HEK293T (cell line): Measurements from ENCODE around the gene TMEM135.

Experiments used
- ARNT ChIP-seq: fragments of 450-650 bp; IDR thresholded peaks from 2 replicates; pipeline ENCODE4 v1.6.1; 2017; ENCODE audit warnings: mild to moderate bottlenecking
- BHLHE40 ChIP-seq: fragments of 450-650 bp; IDR thresholded peaks from 2 replicates; pipeline ENCODE4 v1.6.1; 2016; ENCODE audit warnings: mild to moderate bottlenecking, moderate library complexity, borderline replicate concordance
- ELF4 ChIP-seq: fragments of 450-650 bp; IDR thresholded peaks from 2 replicates; pipeline ENCODE4 v1.6.1; 2017; ENCODE audit warnings: antibody characterized with exemption
- FOXA1 ChIP-seq: fragments of 450-650 bp; IDR thresholded peaks from 2 replicates; pipeline ENCODE4 v1.6.1; 2016; ENCODE audit warnings: mild to moderate bottlenecking
- FOXK2 ChIP-seq: fragments of 450-650 bp; IDR thresholded peaks from 2 replicates; pipeline ENCODE4 v1.6.1; 2016; ENCODE audit warnings: mild to moderate bottlenecking
- FOXM1 ChIP-seq: fragments of 450-650 bp; IDR thresholded peaks from 2 replicates; pipeline ENCODE4 v1.6.1; 2017; ENCODE audit warnings: mild to moderate bottlenecking, borderline replicate concordance
- SP1 ChIP-seq: fragments of 450-650 bp; IDR thresholded peaks from 2 replicates; pipeline ENCODE4 v1.6.1; 2017
- SUZ12 ChIP-seq: fragments of 450-650 bp; IDR thresholded peaks from 2 replicates; pipeline ENCODE4 v1.6.1; 2016; ENCODE audit warnings: mild to moderate bottlenecking
- TARDBP ChIP-seq: fragments of 450-650 bp; IDR thresholded peaks from 2 replicates; pipeline ENCODE4 v1.6.1; 2016

DNA sequence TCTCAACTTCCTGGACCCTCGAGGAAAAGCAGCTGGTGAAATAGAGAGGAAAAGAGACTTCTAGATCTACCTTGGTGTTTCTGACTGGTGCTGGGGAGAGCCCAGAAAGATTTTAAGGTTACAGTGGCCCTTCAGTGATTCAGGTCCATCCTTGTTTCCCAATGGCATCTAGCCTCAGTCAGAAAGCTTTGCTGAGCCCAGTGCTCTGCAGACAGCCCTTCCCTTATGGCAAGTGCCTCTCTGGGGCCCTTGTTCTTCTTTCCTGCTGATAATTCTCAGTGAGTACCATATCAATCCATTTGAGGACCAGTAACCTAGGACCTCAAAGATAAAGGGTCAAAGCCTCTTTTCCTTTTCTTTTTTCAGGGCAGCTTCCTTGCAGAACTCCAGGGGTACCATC, 25.1 kb upstream of the TMEM135 start:
- TF ChIP-seq FOXK2 = no peak
- TF ChIP-seq TARDBP = no peak
- TF ChIP-seq ARNT = no peak
- no peak for TF ChIP-seq FOXM1
- no peak for TF ChIP-seq SUZ12
- no peak for TF ChIP-seq BHLHE40
- no peak for TF ChIP-seq ELF4
- TF ChIP-seq SP1 = no peak
- TF ChIP-seq FOXA1 = no peak
